HG03457 (cell line): ENCODE data around the gene TRIB2.
"Not testable (repeated sequence)": the region's sequence is repeated elsewhere in the genome, so short reads cannot be mapped to it uniquely, and the experiment has no call there.

ENCODE experiments used
- ATAC-seq: cut with Tn5 transposase; IDR thresholded peaks from one replicate; pipeline ENCODE4 v1.9.1; 2021; ENCODE audit warnings: moderate number of reproducible peaks; ENCODE audit not compliant: unreplicated experiment

Gene TRIB2

GRCh38 chr2:12716282-12717190, at the start of gene TRIB2:
TRIB2 (plus strand) TSS chr2:12716936; CDS start chr2:12718308, 1,372 bp downstream.
- ATAC-seq = peak; percentile 60

DNA sequence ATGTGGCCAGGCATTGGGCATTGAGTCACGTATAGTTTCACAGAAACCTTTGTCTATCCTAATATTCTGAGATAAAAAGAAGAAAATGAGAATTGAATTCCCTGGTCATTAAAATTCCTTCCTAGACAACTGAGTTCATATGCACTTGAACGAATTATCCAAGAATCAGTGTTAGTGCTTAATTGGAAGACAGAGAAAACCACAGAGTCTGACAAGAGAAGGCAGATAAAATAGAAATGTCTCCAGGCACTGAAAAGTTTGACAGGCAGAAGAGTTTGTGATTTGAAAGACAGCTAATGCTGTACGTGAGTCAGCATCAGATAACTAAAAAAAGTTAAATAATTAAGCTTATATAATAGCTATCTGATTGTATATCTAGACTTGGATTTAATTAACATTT, 47.7 kb upstream of the TRIB2 start:
- ATAC-seq = no peak

DNA sequence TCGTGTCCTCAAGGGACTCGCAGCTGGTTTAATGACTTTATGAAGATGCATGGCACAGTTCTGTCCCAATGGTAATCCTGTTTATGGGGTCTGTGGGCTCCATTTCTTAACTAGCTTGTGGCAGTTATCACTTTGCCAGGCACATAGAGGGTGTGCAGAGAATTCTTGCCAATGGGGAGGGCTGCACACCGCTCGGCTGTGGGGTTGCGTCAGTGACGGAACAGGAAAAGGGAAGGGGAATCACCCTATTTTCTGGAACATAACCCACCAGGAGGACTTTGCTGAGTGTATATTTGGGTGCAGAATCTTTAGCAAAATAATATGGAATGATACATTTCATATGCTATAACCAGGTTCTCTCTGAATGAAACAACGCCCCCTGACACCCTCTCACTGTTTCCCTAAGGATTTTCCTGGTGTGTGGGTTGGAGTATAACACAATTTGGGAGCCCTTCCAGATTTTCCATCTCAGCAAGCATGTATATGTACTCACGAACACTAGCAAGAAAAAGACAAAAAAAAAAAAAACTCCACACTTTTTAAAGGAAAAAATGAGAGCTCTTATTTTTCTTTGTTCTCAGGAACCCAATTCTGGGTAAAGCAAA, 43.9 kb upstream of the TRIB2 start:
- no peak for ATAC-seq

- ATAC-seq = no peak
Observed at GRCh38 chr2:12674644-12675328, 42.0 kb upstream of the TRIB2 start.

- ATAC-seq = no peak
Observed at GRCh38 chr2:12675352-12675795, 41.4 kb upstream of the TRIB2 start.

- ATAC-seq = no peak
Observed at GRCh38 chr2:12675801-12676200, 40.9 kb upstream of the TRIB2 start.

GRCh38 chr2:12676771-12677170, 40.0 kb upstream of the TRIB2 start:
- no peak for ATAC-seq

GRCh38 chr2:12678186-12678585, 38.5 kb upstream of the TRIB2 start:
- ATAC-seq = no peak

GRCh38 chr2:12679550-12680072, 37.1 kb upstream of the TRIB2 start:
- no peak for ATAC-seq

DNA sequence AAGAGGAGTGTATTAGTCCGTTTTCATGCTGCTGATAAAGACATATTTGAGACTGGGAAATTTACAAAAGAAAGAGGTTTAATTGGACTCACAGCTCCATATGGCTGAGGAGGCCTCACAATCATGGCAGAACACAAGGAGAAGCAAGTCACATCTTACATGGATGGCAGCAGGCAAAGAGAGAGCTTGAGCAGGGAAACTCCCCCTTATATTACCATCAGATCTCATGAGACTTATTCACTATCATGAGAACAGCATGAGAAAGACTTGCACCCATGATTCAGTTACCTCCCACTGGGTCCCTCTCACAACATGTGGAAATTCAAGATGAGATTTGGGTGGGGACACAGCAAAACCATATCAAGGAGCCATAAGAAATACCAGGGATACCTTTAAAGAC, 36.6 kb upstream of the TRIB2 start:
- not testable (repeated sequence) for ATAC-seq

GRCh38 chr2:12682017-12682416, 34.7 kb upstream of the TRIB2 start:
- ATAC-seq = no peak

DNA sequence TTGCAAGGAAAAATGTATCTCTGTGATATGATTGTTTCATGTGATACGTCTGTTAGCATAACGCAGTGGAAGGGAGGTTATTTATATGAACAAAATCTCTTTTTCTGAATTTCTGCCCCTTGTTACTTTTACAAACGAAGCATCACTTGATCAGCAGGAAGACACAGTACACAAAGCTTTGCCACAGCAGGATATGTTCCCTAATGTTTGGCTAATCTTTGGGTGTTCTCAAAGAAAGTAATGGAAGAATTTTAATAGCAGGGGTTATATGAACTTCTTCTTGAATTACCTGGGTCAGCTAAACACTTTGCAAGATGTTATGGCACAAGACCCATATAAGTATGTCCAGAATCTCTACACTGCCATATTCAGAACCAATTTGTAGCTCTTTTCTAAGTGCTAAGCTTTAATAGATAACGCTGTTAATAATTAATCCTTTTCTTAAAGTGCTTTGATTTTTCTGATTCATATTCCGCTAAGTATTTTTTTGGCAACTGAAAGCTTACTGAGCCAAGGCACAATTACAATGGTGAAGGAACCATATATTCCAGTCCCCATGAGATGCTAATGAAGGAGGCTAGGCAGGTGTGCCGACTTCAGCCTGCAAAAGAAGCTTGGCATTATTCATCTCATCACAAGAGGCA, 33.2 kb upstream of the TRIB2 start:
- no peak for ATAC-seq

GRCh38 chr2:12684471-12684936, 32.2 kb upstream of the TRIB2 start:
- no peak for ATAC-seq

DNA sequence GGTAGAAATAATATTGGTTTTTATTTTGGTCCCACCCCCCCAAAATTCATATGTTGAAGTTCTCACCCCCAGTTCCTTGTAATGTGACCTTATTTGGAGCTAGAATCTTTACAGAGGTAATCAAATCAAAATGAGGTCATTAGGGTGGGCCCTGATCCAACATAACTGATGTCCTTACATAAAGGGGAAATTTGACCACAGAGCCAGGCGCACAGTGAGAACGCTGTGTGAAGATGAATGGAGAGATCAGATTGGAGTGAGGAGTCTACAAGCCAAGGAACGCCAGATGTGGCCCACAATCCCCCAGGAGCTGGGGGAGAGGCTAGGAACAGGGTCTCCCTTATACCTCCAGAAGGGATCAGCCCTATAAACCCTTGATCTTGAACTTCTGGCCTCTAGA, 31.6 kb upstream of the TRIB2 start:
- no peak for ATAC-seq

GRCh38 chr2:12685956-12686355, 30.8 kb upstream of the TRIB2 start:
- no peak for ATAC-seq

- ATAC-seq = no peak
Observed at GRCh38 chr2:12686708-12687283, 29.9 kb upstream of the TRIB2 start.

- ATAC-seq = no peak
Observed at GRCh38 chr2:12688091-12688490, 28.6 kb upstream of the TRIB2 start.

- no peak for ATAC-seq
Observed at GRCh38 chr2:12688893-12689292, 27.8 kb upstream of the TRIB2 start.

- no peak for ATAC-seq
Observed at GRCh38 chr2:12693509-12693908, 23.2 kb upstream of the TRIB2 start.

GRCh38 chr2:12694990-12695774, 21.6 kb upstream of the TRIB2 start:
- no peak for ATAC-seq
